Thoracic aorta (tissue), 2 donors: ENCODE data around the gene RABEP2. TPM values are rescaled to one million over a fixed set of nuclear protein-coding genes. Genes with fewer than 3 reads are reported as not detected.
A peak's percentile ranks its signal among the peaks of the same experiment; 100 is the strongest.
"Not testable (repeated sequence)": the region's sequence is repeated elsewhere in the genome, so short reads cannot be mapped to it uniquely, and the experiment has no call there.

Experiments used
- ATAC-seq: fragments of 150-250 bp; one replicate; pipeline ENCODE4 v1.8.0; 2017; ENCODE audit warnings: low read depth; ENCODE audit not compliant: insufficient number of reproducible peaks, low FRiP score
- DNase-seq: peaks from one replicate; pipeline ENCODE4 v3.0.0-alpha.2; 2020; ENCODE audit warnings: low spot score
- H3K27ac ChIP-seq, 2 donors: fragments of 200-600 bp; sonication (generic); 1 replicate in 1 of 2; 2 replicates in 1 of 2; pipeline ENCODE4 v1.5.1; 2016; ENCODE audit warnings: mild to moderate bottlenecking in 2 of 2, moderate library complexity in 2 of 2
- H3K27me3 ChIP-seq: fragments of 200-600 bp; sonication (generic); replicated peaks from 2 replicates; pipeline ENCODE4 v1.6.0; 2016; ENCODE audit warnings: mild to moderate bottlenecking; ENCODE audit not compliant: insufficient read depth
- H3K36me3 ChIP-seq: fragments of 200-600 bp; sonication (generic); one replicate; pipeline ENCODE4 v1.5.1; 2016
- H3K4me1 ChIP-seq, 2 donors: fragments of 200-600 bp; sonication (generic); 1 replicate in 1 of 2; 2 replicates in 1 of 2; pipeline versions ENCODE4 v1.5.1 to v1.6.0; 2016; ENCODE audit warnings: low read depth in 2 of 2, mild to moderate bottlenecking in 1 of 2; ENCODE audit not compliant: control insufficient read depth in 1 of 2
- H3K4me3 ChIP-seq: fragments of 200-600 bp; sonication (generic); 2 replicates; pipeline ENCODE4 v1.5.1; 2016; ENCODE audit warnings: mild to moderate bottlenecking
- H3K9me3 ChIP-seq: fragments of 200-600 bp; sonication (generic); 2 replicates; pipeline ENCODE4 v1.5.1; 2016
- total RNA-seq, 2 donors: library from RNA; depleted of rRNA; stranded (reverse); fragments of >200 nt; gene quantifications; one replicate each; pipeline versions ENCODE4 v1.1.0 to v1.2.3, GENCODE V29; 2016
- TF ChIP-seq, protein P1 (sequence below): fragments of 200-600 bp; sonication (generic); IDR thresholded peaks from one replicate; pipeline ENCODE4 v1.5.1; 2019; ENCODE audit warnings: antibody characterized with exemption

The RABEP2 gene, protein sequence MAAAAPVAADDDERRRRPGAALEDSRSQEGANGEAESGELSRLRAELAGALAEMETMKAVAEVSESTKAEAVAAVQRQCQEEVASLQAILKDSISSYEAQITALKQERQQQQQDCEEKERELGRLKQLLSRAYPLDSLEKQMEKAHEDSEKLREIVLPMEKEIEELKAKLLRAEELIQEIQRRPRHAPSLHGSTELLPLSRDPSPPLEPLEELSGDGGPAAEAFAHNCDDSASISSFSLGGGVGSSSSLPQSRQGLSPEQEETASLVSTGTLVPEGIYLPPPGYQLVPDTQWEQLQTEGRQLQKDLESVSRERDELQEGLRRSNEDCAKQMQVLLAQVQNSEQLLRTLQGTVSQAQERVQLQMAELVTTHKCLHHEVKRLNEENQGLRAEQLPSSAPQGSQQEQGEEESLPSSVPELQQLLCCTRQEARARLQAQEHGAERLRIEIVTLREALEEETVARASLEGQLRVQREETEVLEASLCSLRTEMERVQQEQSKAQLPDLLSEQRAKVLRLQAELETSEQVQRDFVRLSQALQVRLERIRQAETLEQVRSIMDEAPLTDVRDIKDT
- total RNA-seq, result 10 to 100 TPM; 18.3 to 62.0 TPM

DNA sequence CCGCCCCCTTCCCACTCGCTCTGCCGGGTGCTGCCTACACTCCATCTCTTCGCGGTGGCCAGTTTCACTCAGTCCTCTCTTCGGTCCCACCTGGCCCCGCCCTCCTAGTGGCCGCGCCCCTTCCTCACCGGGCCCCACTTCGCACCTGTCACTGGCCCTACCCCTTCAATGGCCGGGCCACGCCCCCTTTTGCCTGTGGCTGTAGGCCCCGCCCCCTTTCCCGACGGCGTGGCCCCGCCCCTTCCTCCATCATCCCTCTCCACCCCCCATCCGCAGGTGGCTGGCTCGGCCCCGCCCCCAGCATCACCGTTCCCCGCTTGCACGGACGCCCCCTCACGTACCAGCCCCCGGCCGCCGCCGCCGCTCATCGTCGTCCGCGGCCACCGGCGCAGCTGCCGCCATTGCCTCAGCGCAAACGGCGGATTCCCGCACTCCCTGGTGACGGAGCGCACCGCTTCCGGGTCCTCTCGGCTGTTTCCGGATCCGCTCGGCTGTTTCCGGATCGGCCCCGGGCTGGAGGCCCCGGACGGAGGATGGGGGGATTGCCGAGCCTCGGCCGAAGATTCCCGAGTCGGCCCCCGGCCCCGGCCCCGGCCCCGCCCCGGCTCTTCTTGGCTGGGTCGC lies at the start of gene RABEP2:
Gene RABEP2 (minus strand): TSS at position 477 of the 624 bp plus-strand sequence. CDS start 75 bp downstream, at position 402.
- Histone ChIP-seq H3K4me1 (peaks cover 3 to 13% of the 10 kb centered on the region in 2 donors), H3K9me3 (no peaks in the 10 kb centered on the region), H3K27ac (peak within 1 kb of the TSS; percentile 91 to 99), H3K27me3 (no peaks in the 10 kb centered on the region), H3K4me3 (peak within 1 kb of the TSS; percentile 81), H3K36me3 (no peaks in the 10 kb centered on the region)
- DNase-seq (peak; percentile 61), ATAC-seq (peak; percentile 96)
- TF ChIP-seq, protein P1, sequence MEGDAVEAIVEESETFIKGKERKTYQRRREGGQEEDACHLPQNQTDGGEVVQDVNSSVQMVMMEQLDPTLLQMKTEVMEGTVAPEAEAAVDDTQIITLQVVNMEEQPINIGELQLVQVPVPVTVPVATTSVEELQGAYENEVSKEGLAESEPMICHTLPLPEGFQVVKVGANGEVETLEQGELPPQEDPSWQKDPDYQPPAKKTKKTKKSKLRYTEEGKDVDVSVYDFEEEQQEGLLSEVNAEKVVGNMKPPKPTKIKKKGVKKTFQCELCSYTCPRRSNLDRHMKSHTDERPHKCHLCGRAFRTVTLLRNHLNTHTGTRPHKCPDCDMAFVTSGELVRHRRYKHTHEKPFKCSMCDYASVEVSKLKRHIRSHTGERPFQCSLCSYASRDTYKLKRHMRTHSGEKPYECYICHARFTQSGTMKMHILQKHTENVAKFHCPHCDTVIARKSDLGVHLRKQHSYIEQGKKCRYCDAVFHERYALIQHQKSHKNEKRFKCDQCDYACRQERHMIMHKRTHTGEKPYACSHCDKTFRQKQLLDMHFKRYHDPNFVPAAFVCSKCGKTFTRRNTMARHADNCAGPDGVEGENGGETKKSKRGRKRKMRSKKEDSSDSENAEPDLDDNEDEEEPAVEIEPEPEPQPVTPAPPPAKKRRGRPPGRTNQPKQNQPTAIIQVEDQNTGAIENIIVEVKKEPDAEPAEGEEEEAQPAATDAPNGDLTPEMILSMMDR, result no peak

DNA sequence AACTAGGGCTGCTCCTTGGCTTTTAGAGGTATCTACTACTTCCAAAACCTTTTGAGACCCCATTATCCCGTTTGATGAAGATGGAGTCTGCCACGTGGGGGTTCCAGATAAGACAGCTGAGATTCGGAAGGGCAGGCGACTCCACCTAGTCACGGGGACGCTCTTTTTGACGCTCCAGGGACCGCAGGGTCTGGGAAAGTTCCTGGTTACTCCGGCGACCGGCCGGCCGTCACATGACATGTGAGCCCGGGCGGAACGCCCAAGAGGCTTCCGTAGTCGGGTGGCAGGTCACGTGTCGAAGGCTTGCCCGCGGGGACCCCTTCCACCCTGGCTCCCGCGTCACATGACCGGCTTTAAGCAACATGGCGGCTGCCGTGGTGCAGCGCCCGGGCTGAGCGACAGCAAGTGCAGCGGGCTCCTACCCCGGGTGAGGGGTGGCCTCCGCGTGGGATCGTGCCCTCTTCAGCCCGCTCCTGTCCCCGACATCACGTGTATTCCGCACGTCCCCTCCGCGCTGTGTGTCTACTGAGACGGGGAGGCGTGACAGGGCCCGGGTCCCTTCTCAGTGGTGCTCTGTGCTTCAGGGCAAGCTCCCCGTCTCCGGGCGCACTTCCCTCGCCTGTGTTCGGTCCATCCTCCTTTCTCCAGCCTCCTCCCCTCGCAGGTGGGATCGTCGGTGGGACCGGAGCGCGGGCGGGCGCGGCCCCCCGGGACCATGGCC lies 49.6 kb upstream of the RABEP2 start, which contains the start of gene SPNS1:
Gene SPNS1 (plus strand): TSS at position 342 of the 721 bp plus-strand sequence. CDS start 374 bp downstream, at position 716.
- no peaks in the 10 kb centered on the region for H3K9me3 ChIP-seq
- DNase-seq (peak; percentile 92), ATAC-seq (peak; percentile 86)
- H3K4me3 ChIP-seq, result peak within 1 kb of the TSS; percentile 84
- TF ChIP-seq, protein P1, result no peak
- H3K36me3 ChIP-seq, result no peaks in the 10 kb centered on the region
- peak within 1 kb of the TSS; percentile 78 to 79 for H3K27ac ChIP-seq
- peaks cover 8 to 12% of the 10 kb centered on the region in 2 donors for H3K4me1 ChIP-seq
- H3K27me3 ChIP-seq, result no peaks in the 10 kb centered on the region

DNA sequence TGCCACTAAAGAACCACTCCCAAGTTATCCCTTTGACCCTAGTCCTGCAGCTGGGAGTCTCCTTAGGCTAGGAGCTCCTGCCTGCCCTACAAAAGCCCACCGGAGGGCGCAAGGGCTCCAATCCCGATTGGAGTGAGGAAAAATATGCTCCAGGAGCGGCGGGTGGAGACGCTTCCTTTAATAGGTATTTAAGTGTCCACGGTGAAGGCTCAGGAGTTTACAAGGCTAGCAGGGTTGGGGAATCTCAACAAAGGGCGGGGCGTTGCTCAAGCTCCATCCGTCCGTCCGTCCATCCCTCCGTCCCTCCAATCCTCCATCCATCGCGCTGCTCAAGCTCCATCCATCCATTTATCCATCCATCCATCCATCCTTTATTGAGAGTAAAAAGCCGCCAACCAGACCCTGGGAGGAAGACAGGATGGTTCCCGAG lies 49.0 kb upstream of the RABEP2 start:
- Histone ChIP-seq H3K36me3 (no peaks in the 10 kb centered on the region), H3K9me3 (no peaks in the 10 kb centered on the region), H3K27ac (peak overlapping the region; percentile 78 to 79), H3K27me3 (no peaks in the 10 kb centered on the region), H3K4me1 (peaks cover 8 to 12% of the 10 kb centered on the region in 2 donors), H3K4me3 (peak overlapping the region; percentile 84)
- ATAC-seq (no peak), DNase-seq (no peak)
- TF ChIP-seq, protein P1, result peak; percentile 43

DNA sequence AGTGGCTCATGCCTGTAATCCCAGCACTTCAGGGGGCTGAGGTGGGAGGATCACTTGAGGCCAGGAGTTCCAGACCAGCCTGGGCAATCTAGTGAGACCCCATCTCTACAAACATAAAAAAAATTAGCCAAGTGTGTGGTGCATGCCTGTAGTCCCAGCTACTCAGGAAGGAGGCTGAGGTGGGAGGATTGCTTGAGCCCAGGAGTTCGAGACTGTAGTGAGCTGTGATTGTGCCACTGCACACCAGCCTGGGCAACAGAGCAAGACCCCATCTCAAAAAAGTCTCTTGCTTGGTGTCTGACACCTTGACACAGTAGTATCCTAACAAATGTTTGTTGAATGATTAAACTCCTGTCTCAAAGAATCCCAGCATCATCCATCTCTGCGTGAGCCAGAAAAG lies 44.7 kb upstream of the RABEP2 start:
- ATAC-seq, H3K27me3 ChIP-seq: not testable (repeated sequence)

DNA sequence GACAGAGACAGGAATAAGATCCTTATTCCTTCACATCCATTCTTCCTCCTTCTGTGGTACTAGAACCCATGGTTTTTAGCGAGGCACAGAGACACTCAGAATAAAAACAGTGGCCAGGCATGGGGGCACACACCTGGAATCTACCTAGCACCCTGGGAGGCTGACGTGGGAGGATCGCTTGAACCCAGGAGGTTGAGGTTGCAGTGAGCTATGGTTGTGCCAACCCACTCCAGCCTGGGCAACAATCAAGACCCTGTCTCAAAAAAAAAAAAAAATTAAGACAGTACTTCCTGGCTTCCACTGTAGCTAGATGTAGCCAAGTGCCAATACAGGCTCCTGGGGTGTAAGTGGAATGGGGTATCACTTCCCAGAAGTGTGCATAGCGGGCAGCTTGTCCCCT lies 42.1 kb upstream of the RABEP2 start:
- Histone ChIP-seq H3K9me3 (no peaks in the 10 kb centered on the region), H3K4me1 (no peaks in the 10 kb centered on the region), H3K36me3 (peaks cover 21% of the 10 kb centered on the region), H3K27me3 (no peaks in the 10 kb centered on the region), H3K27ac (no peak overlapping the region), H3K4me3 (no peak overlapping the region)
- ATAC-seq (no peak), DNase-seq (no peak)
- TF ChIP-seq, protein P1, result no peak

More for the DNA sequence above, 44.7 kb upstream of the RABEP2 start:
- H3K4me1 ChIP-seq, H3K36me3 ChIP-seq, DNase-seq, H3K4me3 ChIP-seq, H3K27ac ChIP-seq, H3K9me3 ChIP-seq: not testable (repeated sequence)
